Measurements from ENCODE around the gene COX5A. TPM values are rescaled to one million over a fixed set of nuclear protein-coding genes. Genes with fewer than 3 reads are reported as not detected.
A peak's percentile ranks its signal among the peaks of the same experiment; 100 is the strongest.

Gene COX5A
- total and polyA plus RNA-seq, 2 of the 13 experiments (the other 11 are each of a cell fraction or from before 2014, with no cell fraction given), result 158 to 218 TPM

GRCh38 chr15:74982183-74982582 lies 44.3 kb upstream of the COX5A start:
- H3K27me3 ChIP-seq (ENCODE audit: control insufficient read depth in 1 of 2, insufficient read depth in 2 of 2, low read length in 2 of 2), result peaks cover 1 to 33% of the 10 kb centered on the region in 2 experiments; a peak in 4 of 5 replicates
- 0 out of 2 replicates have a peak, but pooled peaks cover 7% of the 10 kb centered on the region for H3K4me1 ChIP-seq (ENCODE audit: insufficient read depth, low read length)
- WGBS (ENCODE audit: low lambda C conversion rate), result 24% methylated on average over 5 of the region's 5 CpGs
- no peak overlapping the region for H3K4me3 ChIP-seq (replicated peaks in 1 of 3; ENCODE audit: insufficient read depth in 1 of 3, low read depth in 2 of 3, low read length in 3 of 3)
- no peaks in the 10 kb centered on the region for H3K79me2 ChIP-seq (ENCODE audit: insufficient read depth, low read length)
- no peaks in the 10 kb centered on the region for H3K36me3 ChIP-seq (replicated peaks in 1 of 2; ENCODE audit: control insufficient read depth in 1 of 2, insufficient read depth in 2 of 2, low read length in 2 of 2)
- ATAC-seq (no peak), DNase-seq (ENCODE audit: low spot score) (no peak), FAIRE-seq (no peak)
- no peaks in the 10 kb centered on the region for H4K20me1 ChIP-seq (ENCODE audit: insufficient read depth, low read length)
- no TSS peak for BruUV-seq (replicated peaks)
- intact Hi-C loops (cut with micrococcal nuclease; ENCODE audit: unreplicated experiment), result no loop called here
- no peak overlapping the region for H2AFZ ChIP-seq (ENCODE audit: low read length)
- H3K9me3 ChIP-seq (ENCODE audit: low read length), result no peaks in the 10 kb centered on the region
- H3K27ac ChIP-seq (ENCODE audit: extremely low read length, insufficient read depth, low read length), result no peak overlapping the region
- ChIA-PET CTCF (ENCODE audit: low intra/inter-chr PET ratio, low total read pairs) (no interaction called here), POLR2A (interaction anchor here (1.1 kb wide), 1 partner anchor 13 kb away, joined by 3 read pairs; no protein-coding TSS in a partner anchor)
- H3K4me2 ChIP-seq (ENCODE audit: low read depth, low read length), result no peak overlapping the region
- TF ChIP-seq ZNF430 (CRISPR knock-in tag; IDR thresholded peaks at IDR 0.05) (no peak), TFE3 (CRISPR knock-in tag; IDR thresholded peaks at IDR 0.05) (no peak), ZNF234 (CRISPR knock-in tag; conservative IDR thresholded peaks at IDR 0.05) (no peak), POLR2AphosphoS5 (IDR thresholded peaks at IDR 0.05; ENCODE audit: low read depth, low read length) (no peak), NBN (conservative IDR thresholded peaks at IDR 0.05) (no peak), CENPBD1 (CRISPR knock-in tag; IDR thresholded peaks at IDR 0.05; ENCODE audit: borderline replicate concordance, low read depth) (no peak), MEF2D (CRISPR knock-in tag; IDR thresholded peaks at IDR 0.05) (no peak)
- no peak overlapping the region for H3K9ac ChIP-seq (ENCODE audit: insufficient read depth, low read depth, low read length)
- in situ Hi-C loops (cut with HindIII; ENCODE audit: extremely low pct_ligation_motif_present, low pct_unique_long_range_greater_than_20kb), result no loop called here

GRCh38 chr15:74978503-74978902 lies 40.6 kb upstream of the COX5A start:
- no peaks in the 10 kb centered on the region for H3K36me3 ChIP-seq (replicated peaks in 1 of 2; ENCODE audit: control insufficient read depth in 1 of 2, insufficient read depth in 2 of 2, low read length in 2 of 2)
- intact Hi-C loops (cut with micrococcal nuclease; ENCODE audit: unreplicated experiment) (no loop called here), in situ Hi-C loops (cut with HindIII; ENCODE audit: extremely low pct_ligation_motif_present, low pct_unique_long_range_greater_than_20kb) (no loop called here)
- no peak for ATAC-seq
- no peak for DNase-seq (ENCODE audit: low spot score)
- 3% methylated on average over 3 of the region's 3 CpGs for WGBS (ENCODE audit: low lambda C conversion rate)
- H4K20me1 ChIP-seq (ENCODE audit: insufficient read depth, low read length), result no peaks in the 10 kb centered on the region
- H3K4me1 ChIP-seq (ENCODE audit: insufficient read depth, low read length), result 0 out of 2 replicates have a peak, but pooled peaks cover 1% of the 10 kb centered on the region
- H3K79me2 ChIP-seq (ENCODE audit: insufficient read depth, low read length), result no peaks in the 10 kb centered on the region
- no peak overlapping the region for H3K4me2 ChIP-seq (ENCODE audit: low read depth, low read length)
- TF ChIP-seq HHEX (CRISPR knock-in tag; IDR thresholded peaks at IDR 0.05), result no peak
- TF ChIP-seq FOSL2 (CRISPR knock-in tag; IDR thresholded peaks at IDR 0.05), result 0 out of 2 replicates have a peak, but pooled peaks have one; percentile 13
- no TSS peak for BruUV-seq (replicated peaks)
- no peak overlapping the region for H3K4me3 ChIP-seq (replicated peaks in 1 of 3; ENCODE audit: insufficient read depth in 1 of 3, low read depth in 2 of 3, low read length in 3 of 3)
- CTCF ChIA-PET (ENCODE audit: low intra/inter-chr PET ratio, low total read pairs), result no interaction called here
- H3K9ac ChIP-seq (ENCODE audit: insufficient read depth, low read depth, low read length), result no peak overlapping the region
- no peaks in the 10 kb centered on the region for H3K9me3 ChIP-seq (ENCODE audit: low read length)
- FAIRE-seq, result no peak
- H3K27ac ChIP-seq (ENCODE audit: extremely low read length, insufficient read depth, low read length), result no peak overlapping the region
- POLR2A ChIA-PET, result no interaction called here
- no peak overlapping the region for H2AFZ ChIP-seq (ENCODE audit: low read length)
- H3K27me3 ChIP-seq (ENCODE audit: control insufficient read depth in 1 of 2, insufficient read depth in 2 of 2, low read length in 2 of 2), result peaks cover 1 to 19% of the 10 kb centered on the region in 2 experiments; a peak in 2 of 5 replicates

Data from HepG2 (cell line).